ENCODE results near the gene VIPAS39. TPM values are rescaled to one million over a fixed set of nuclear protein-coding genes. Genes with fewer than 3 reads are reported as not detected.

The VIPAS39 gene
- total RNA-seq, 1 experiment from 2014 or later, result 18.5 TPM

DNA sequence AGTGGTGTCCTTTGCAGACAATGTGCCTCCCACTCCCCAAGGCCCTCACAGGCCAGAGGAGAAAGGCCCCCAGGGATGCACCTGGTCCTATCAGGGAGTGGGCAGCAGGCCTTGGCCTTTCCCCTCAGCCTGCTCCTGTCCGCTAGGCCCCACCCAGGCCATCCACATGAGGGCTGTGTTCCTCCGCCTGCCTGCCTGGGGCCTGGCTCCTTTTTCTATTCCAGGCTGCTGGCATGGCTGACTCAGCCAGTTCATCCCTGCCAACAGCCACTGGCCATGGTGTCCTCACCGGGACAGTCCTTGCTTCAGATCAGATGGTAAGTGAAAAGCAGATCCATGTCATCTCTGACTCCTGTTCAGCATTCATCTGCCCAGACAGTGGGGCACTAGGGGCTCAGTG lies 27.9 kb upstream of the VIPAS39 start:
- Histone ChIP-seq H4K8ac (replicated peaks; ENCODE audit: insufficient read length, low read depth, low read length) (no peak overlapping the region), H2BK12ac (ENCODE audit: insufficient read length, low read depth, low read length) (no peak overlapping the region), H3T11ph (ENCODE audit: low read length) (no peak overlapping the region), H2BK5ac (ENCODE audit: insufficient read length, low read length) (no peak overlapping the region), H3K56ac (ENCODE audit: insufficient read length, low read depth, low read length) (no peak overlapping the region), H2AK5ac (ENCODE audit: insufficient read length, low read length) (no peak overlapping the region), H3K4me1 (ENCODE audit: insufficient read depth, low read length) (no peaks in the 10 kb centered on the region), H3K18ac (ENCODE audit: insufficient read length, low read depth, low read length) (no peak overlapping the region), H3K79me2 (ENCODE audit: insufficient read depth, low read length) (no peaks in the 10 kb centered on the region), H3K23me2 (ENCODE audit: insufficient read length, low read depth, low read length, poor library complexity, severe bottlenecking) (no peaks in the 10 kb centered on the region), H3K79me1 (ENCODE audit: insufficient read depth, low read depth, low read length, poor library complexity, severe bottlenecking) (no peaks in the 10 kb centered on the region), H2BK20ac (ENCODE audit: low read depth, low read length, poor library complexity, severe bottlenecking) (no peak overlapping the region), H4K5ac (ENCODE audit: insufficient read length, low read depth, low read length) (no peak overlapping the region), H3K23ac (ENCODE audit: insufficient read length, low read depth, low read length) (no peak overlapping the region), H2BK120ac (ENCODE audit: low read depth, low read length, poor library complexity, severe bottlenecking) (no peak overlapping the region), H3K9ac (ENCODE audit: extremely low read depth, insufficient read length, low read length) (no peak overlapping the region), H3K27me3 (ENCODE audit: insufficient read depth, low read length) (no peaks in the 10 kb centered on the region), H4K91ac (ENCODE audit: insufficient read length, low read depth, low read length) (no peak overlapping the region), H4K20me1 (ENCODE audit: control insufficient read depth, insufficient read depth, insufficient read length) (no peaks in the 10 kb centered on the region), H3K9me3 (ENCODE audit: control insufficient read depth, low read depth, low read length) (no peaks in the 10 kb centered on the region), H3K4ac (ENCODE audit: low read depth, low read length) (no peak overlapping the region), H3K14ac (ENCODE audit: insufficient read depth, low read length) (no peak overlapping the region), H3K27ac (ENCODE audit: insufficient read length, low read depth, low read length) (no peak overlapping the region), H2AFZ (ENCODE audit: low read length) (no peak overlapping the region), H2BK15ac (ENCODE audit: low read depth, low read length) (no peak overlapping the region), H3K4me2 (ENCODE audit: insufficient read depth, insufficient read length, low read length) (no peak overlapping the region)
- WGBS (ENCODE audit: extremely low coverage, insufficient read length, low lambda C conversion rate), result no CpG with 5 or more reads among the region's 3 CpGs
- TF ChIP-seq CTCF (conservative IDR thresholded peaks at IDR 0.05), result no peak
- H3K9me3 Mint-ChIP-seq, result no peaks in the 10 kb centered on the region
- no peak overlapping the region for H3K4me3 Mint-ChIP-seq
- no peak for DNase-seq
- no peaks in the 10 kb centered on the region for H3K4me1 Mint-ChIP-seq
- no peaks in the 10 kb centered on the region; a peak in 1 of 7 replicates for H3K36me3 Mint-ChIP-seq (ENCODE audit: insufficient read depth in 1 of 3, low read depth in 3 of 3)
- no peak overlapping the region for H3K27ac Mint-ChIP-seq
- peaks cover 2% of the 10 kb centered on the region; the same call in 1 of the 2 replicates for H3K27me3 Mint-ChIP-seq (ENCODE audit: low read depth)
